Heart left ventricle (tissue), 13 donors: ENCODE measurements around the gene RBM33.

Experiments
- POLR2A ChIP-seq, 2 donors: fragments of 450-650 bp; IDR thresholded peaks; one replicate each; pipeline ENCODE4 v1.6.1; 2017; ENCODE audit warnings: antibody characterized with exemption in 2 of 2, mild to moderate bottlenecking in 2 of 2, moderate library complexity in 2 of 2
- TF ChIP-seq, protein P1 (sequence below), 12 donors: fragments of 200-600 bp; sonication (generic) in 4 of 12; IDR thresholded peaks; one replicate each; pipeline versions ENCODE4 v1.5.0 to v1.8.0; 2018 to 2022; ENCODE audit warnings: antibody characterized with exemption in 12 of 12, mild to moderate bottlenecking in 5 of 12
- donor health status: ischemic (EF 13 %, LVEDD 7.1; RV severe dilation, severe dysfunction).
- donor health status: DM: no; HTN: yes; CAD: no.
- donor health status: DM: no; HTN: no; CAD: no.
- donor health status: ischemic (EF 25% LVEDD 6.9; RV normal size, moderate dysfunction).
- donor health status: ischemic (EF 25% LVEDD 5.7; RV mildly dilated, moderate dysfunction).
- donor health status: ischemic (EF 35%, LVEDD 5.7; RV mildly dilated, moderate dysfunction).
- donor health status: nonischemic (EF 11% LVEDD 7.7; RV severe dilation, severe dysfunction).
- donor health status: DM: yes; HTN: yes; CAD: no.
- donor health status: PGD.
- donor health status: ischemic (EF 29% LVEDD 5.4; RV normal size, mild dysfunction).
- donor health status: nonischemic (EF 23%, LVEDD 6.1; RV moderate dilation, normal function).

GRCh38 chr7:155640629-155641028, 3.8 kb upstream of the RBM33 start:
- TF ChIP-seq, protein P1, sequence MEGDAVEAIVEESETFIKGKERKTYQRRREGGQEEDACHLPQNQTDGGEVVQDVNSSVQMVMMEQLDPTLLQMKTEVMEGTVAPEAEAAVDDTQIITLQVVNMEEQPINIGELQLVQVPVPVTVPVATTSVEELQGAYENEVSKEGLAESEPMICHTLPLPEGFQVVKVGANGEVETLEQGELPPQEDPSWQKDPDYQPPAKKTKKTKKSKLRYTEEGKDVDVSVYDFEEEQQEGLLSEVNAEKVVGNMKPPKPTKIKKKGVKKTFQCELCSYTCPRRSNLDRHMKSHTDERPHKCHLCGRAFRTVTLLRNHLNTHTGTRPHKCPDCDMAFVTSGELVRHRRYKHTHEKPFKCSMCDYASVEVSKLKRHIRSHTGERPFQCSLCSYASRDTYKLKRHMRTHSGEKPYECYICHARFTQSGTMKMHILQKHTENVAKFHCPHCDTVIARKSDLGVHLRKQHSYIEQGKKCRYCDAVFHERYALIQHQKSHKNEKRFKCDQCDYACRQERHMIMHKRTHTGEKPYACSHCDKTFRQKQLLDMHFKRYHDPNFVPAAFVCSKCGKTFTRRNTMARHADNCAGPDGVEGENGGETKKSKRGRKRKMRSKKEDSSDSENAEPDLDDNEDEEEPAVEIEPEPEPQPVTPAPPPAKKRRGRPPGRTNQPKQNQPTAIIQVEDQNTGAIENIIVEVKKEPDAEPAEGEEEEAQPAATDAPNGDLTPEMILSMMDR (IDR thresholded peaks at IDR 0.05): no peak
- no peak for TF ChIP-seq POLR2A (IDR thresholded peaks at IDR 0.05)
